Measurements from ENCODE around the gene NMNAT1. TPM values are rescaled to one million over a fixed set of nuclear protein-coding genes. Genes with fewer than 3 reads are reported as not detected.
"Not testable (repeated sequence)": the region's sequence is repeated elsewhere in the genome, so short reads cannot be mapped to it uniquely, and the experiment has no call there.

The NMNAT1 gene
- total and polyA plus RNA-seq, 7 experiments from 2014 or later: 2.7 to 9.5 (median 7.5) TPM

DNA sequence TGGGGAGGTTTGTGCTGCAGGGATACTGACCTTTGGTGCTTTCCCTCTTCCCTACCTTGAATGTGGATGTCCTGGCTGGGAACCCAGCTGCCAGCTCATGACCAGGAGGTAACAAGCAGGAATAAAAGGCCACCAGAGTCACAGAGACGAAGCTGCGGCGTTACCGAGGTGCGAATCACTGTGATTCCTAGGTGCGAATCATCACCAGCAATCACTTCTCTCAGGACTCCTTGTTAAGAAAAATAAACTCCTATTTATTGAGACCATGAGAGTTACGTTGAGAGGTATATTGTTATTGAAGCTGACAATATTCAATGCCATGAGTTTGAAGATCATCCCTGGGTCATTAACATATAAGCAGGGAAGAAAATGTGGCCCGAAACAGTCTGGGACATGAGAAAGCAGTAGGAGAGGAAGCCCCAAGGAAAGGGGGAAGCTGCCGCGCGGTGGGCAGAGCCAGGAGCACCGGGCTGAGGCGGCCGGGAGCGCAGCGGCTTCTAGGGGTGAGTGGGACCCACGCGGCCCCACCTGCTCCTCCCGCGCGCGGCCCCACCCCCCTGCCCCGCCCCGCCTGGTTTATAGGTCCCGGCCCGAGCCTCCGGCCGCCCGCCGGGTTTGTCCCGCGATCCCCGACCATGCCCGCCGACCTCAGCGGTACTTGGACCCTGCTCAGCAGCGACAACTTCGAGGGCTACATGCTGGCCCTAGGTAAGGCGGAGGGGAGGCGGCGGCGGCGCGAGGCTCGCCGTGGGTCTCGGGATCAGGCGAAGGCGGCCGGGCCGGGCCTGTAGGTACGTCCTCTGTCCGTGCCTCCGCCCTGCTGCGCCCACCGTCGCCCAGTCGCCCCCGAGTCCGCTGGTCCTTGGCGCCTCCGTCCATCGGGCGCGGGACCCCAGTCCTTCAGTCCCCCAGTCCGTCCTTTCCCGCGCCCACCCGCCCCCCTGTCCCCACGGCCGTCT is 53.6 kb downstream of the NMNAT1 start, which contains the start of gene RBP7:
TSS of gene RBP7 (plus strand) at position 605 of the 959 bp plus-strand sequence. CDS start at position 636, 31 bp downstream.
- DNase-seq: peak in 6 of 9 donors; percentile 4 to 22 (median 7)
- no peaks in the 10 kb centered on the region for H3K36me3 ChIP-seq (ENCODE audit: control insufficient read depth in 2 of 3, insufficient read depth in 3 of 3, low read length in 3 of 3)
- Mint-ChIP-seq H3K4me1 (peaks cover 4 to 18% (median 10%) of the 10 kb centered on the region in 7 donors), H3K36me3 (peaks cover 0 to 4% (median 3%) of the 10 kb centered on the region in 5 donors), H3K27ac (no peak within 1 kb of the TSS), H3K4me3 (peak within 1 kb of the TSS; percentile 79 to 96 (median 86)), H3K27me3 (peaks cover 29 to 53% (median 37%) of the 10 kb centered on the region in 5 donors), H3K9me3 (peaks cover 0 to 1% (median 0%) of the 10 kb centered on the region in 11 donors)
- ATAC-seq: peak; percentile 50
- ChIA-PET CTCF (no interaction called here), POLR2A (no interaction called here)
- intact Hi-C loops (cut with micrococcal nuclease): no loop called here
- H3K4me1 ChIP-seq (ENCODE audit: control insufficient read depth in 2 of 2, insufficient read depth in 2 of 2, low read length in 2 of 2): no peaks in the 10 kb centered on the region
- no peaks in the 10 kb centered on the region for H3K9me3 ChIP-seq (ENCODE audit: control insufficient read depth in 2 of 3, low read length in 3 of 3)
- no peak within 1 kb of the TSS for H3K4me3 ChIP-seq (ENCODE audit: low read length)
- H3K27me3 ChIP-seq (ENCODE audit: control insufficient read depth in 2 of 2, insufficient read depth in 2 of 2, low read length in 2 of 2): peaks cover 0 to 3% of the 10 kb centered on the region in 2 donors
- H3K27ac ChIP-seq (ENCODE audit: low read depth, low read length): no peak within 1 kb of the TSS

DNA sequence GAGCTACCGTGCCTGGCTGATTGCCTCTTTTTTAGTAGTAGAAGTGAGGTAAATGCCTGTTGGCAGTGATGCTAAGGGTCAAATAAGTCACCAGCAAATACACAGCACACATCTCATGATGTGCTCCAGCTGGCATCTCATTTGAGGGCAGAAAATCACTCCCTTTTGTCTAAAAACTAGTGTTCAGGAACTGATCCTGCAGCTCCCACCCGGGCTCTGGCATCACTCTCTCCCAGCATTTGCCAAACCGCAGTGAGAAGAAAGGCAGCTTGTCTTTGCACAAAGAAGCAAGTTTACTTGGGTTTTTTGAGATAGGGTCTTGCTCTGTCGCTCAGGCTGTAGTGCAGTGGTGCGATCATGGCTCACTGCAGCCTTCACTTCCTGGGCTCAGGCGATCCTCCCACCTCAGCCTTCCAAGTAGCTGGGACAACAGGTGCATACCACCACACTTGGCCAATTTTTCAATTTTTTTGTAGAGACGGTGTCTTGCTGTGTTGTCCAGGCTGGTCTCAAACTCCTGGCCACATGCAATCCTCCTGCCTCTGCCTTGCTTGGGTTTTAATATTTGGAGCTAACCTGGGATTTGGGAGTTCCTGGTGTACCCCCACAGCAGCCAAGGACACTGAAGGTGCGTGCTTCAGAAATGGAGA is 57.9 kb downstream of the NMNAT1 start:
- Mint-ChIP-seq H3K27ac (no peak overlapping the region), H3K27me3 (peaks cover 26 to 39% (median 32%) of the 10 kb centered on the region in 5 donors), H3K4me3 (no peak overlapping the region), H3K4me1 (peaks cover 4 to 18% (median 10%) of the 10 kb centered on the region in 7 donors), H3K36me3 (peaks cover 0 to 4% (median 0%) of the 10 kb centered on the region in 5 donors), H3K9me3 (no peaks in the 10 kb centered on the region)
- no peaks in the 10 kb centered on the region for H3K9me3 ChIP-seq (ENCODE audit: control insufficient read depth in 2 of 3, low read length in 3 of 3)
- no peak for DNase-seq
- ChIA-PET CTCF (no interaction called here), POLR2A (no interaction called here)
- intact Hi-C loops (cut with micrococcal nuclease): no loop called here
- no peak overlapping the region for H3K4me3 ChIP-seq (ENCODE audit: low read length)
- H3K27me3 ChIP-seq (ENCODE audit: control insufficient read depth in 2 of 2, insufficient read depth in 2 of 2, low read length in 2 of 2): peaks cover 0 to 3% of the 10 kb centered on the region in 2 donors
- no peak overlapping the region for H3K27ac ChIP-seq (ENCODE audit: low read depth, low read length)
- no peaks in the 10 kb centered on the region for H3K4me1 ChIP-seq (ENCODE audit: control insufficient read depth in 2 of 2, insufficient read depth in 2 of 2, low read length in 2 of 2)
- no peak for ATAC-seq
- H3K36me3 ChIP-seq (ENCODE audit: control insufficient read depth in 2 of 3, insufficient read depth in 3 of 3, low read length in 3 of 3): no peaks in the 10 kb centered on the region

DNA sequence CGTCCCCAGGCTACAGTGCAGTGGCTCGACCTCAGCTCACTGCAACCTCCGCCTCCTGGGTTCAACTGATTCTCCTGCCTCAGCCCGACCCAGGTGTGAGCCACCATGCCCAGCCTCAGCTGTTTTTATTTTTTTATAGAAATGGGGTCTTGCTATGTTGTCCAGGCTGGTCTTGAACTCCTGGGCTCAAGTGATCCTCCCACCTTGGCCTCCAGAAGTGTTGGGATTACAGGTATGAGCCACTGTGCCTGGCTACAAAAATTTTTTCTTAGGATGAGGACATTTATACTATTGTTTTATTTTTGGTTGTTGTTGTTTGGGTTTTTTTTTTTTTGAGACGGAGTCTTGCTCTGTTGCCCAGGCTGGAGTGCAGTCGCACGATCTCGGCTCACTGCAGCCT is 62.0 kb downstream of the NMNAT1 start:
- H3K27ac Mint-ChIP-seq; H3K4me1 Mint-ChIP-seq; ATAC-seq; H3K4me1 ChIP-seq (ENCODE audit: control insufficient read depth in 2 of 2, insufficient read depth in 2 of 2, low read length in 2 of 2); DNase-seq; H3K4me3 ChIP-seq (ENCODE audit: low read length); CTCF ChIA-PET; H3K36me3 ChIP-seq (ENCODE audit: control insufficient read depth in 2 of 3, insufficient read depth in 3 of 3, low read length in 3 of 3); H3K27me3 ChIP-seq (ENCODE audit: control insufficient read depth in 2 of 2, insufficient read depth in 2 of 2, low read length in 2 of 2); intact Hi-C loops (cut with micrococcal nuclease); H3K4me3 Mint-ChIP-seq; H3K27ac ChIP-seq (ENCODE audit: low read depth, low read length); H3K9me3 ChIP-seq (ENCODE audit: control insufficient read depth in 2 of 3, low read length in 3 of 3); H3K9me3 Mint-ChIP-seq; H3K36me3 Mint-ChIP-seq; POLR2A ChIA-PET: not testable (repeated sequence)
- peaks cover 5 to 14% (median 13%) of the 10 kb centered on the region in 5 donors for H3K27me3 Mint-ChIP-seq

DNA sequence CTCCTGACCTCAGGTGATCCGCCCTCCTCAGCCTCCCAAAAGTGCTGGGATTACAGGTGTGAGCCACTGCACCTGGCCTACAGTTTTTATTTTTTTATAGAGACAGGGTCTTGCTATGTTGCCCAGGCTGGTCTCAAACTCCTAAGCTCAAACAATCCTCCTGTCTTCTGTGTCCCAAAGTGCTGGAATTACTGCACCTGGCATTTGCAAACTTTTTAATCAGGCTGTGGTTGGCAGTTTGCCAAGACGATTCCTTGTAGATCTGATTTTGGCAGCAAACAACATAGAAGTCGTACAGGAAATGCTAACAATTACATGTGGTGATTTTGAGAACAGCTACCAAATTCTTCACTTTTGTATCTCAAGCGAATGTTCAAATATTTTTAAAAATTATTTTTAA is 63.9 kb downstream of the NMNAT1 start:
- Histone ChIP-seq H3K4me3 (ENCODE audit: low read length) (no peak overlapping the region), H3K4me1 (ENCODE audit: control insufficient read depth in 2 of 2, insufficient read depth in 2 of 2, low read length in 2 of 2) (no peaks in the 10 kb centered on the region), H3K36me3 (ENCODE audit: control insufficient read depth in 2 of 3, insufficient read depth in 3 of 3, low read length in 3 of 3) (no peaks in the 10 kb centered on the region), H3K27ac (ENCODE audit: low read depth, low read length) (no peak overlapping the region), H3K27me3 (ENCODE audit: control insufficient read depth in 2 of 2, insufficient read depth in 2 of 2, low read length in 2 of 2) (no peaks in the 10 kb centered on the region), H3K9me3 (ENCODE audit: control insufficient read depth in 2 of 3, low read length in 3 of 3) (no peaks in the 10 kb centered on the region)
- ChIA-PET CTCF (no interaction called here), POLR2A (interaction anchor here (0.6 kb wide), 1 partner anchor 373 kb away, joined by 6 read pairs; no protein-coding TSS in a partner anchor)
- Mint-ChIP-seq H3K27ac (no peak overlapping the region), H3K9me3 (no peaks in the 10 kb centered on the region), H3K4me1 (no peaks in the 10 kb centered on the region), H3K4me3 (no peak overlapping the region), H3K36me3 (no peaks in the 10 kb centered on the region), H3K27me3 (peaks cover 0 to 10% (median 5%) of the 10 kb centered on the region in 5 donors)
- no peak for DNase-seq
- intact Hi-C loops (cut with micrococcal nuclease): no loop called here
- ATAC-seq: no peak

DNA sequence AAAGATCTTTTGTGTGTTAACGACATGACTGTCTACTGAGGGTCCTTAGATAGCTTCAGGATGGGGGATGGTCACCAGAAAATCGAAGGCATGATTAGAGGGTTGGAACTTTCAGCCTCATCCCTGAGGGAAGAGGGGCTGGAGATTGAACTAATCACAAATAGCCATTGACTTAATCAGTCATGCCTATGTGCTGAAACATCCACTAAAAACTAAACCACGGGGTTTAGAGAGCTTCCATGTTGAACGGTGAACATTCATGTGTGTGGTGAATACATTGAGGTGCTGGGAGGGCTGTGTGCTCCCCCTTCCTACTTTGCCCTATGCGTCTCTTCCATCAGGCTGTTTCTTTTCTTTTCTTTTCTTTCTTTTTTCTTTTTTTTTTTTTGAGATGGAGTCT is 70.7 kb downstream of the NMNAT1 start:
- Histone ChIP-seq H3K4me3 (ENCODE audit: low read length) (no peak overlapping the region), H3K27me3 (ENCODE audit: control insufficient read depth in 2 of 2, insufficient read depth in 2 of 2, low read length in 2 of 2) (no peaks in the 10 kb centered on the region), H3K36me3 (ENCODE audit: control insufficient read depth in 2 of 3, insufficient read depth in 3 of 3, low read length in 3 of 3) (no peaks in the 10 kb centered on the region), H3K4me1 (ENCODE audit: control insufficient read depth in 2 of 2, insufficient read depth in 2 of 2, low read length in 2 of 2) (no peaks in the 10 kb centered on the region), H3K9me3 (ENCODE audit: control insufficient read depth in 2 of 3, low read length in 3 of 3) (no peaks in the 10 kb centered on the region), H3K27ac (ENCODE audit: low read depth, low read length) (no peak overlapping the region)
- POLR2A ChIA-PET: no interaction called here
- Mint-ChIP-seq H3K27me3 (peaks cover 0 to 3% (median 0%) of the 10 kb centered on the region in 5 donors), H3K4me3 (no peak overlapping the region), H3K36me3 (no peaks in the 10 kb centered on the region), H3K27ac (no peak overlapping the region), H3K9me3 (no peaks in the 10 kb centered on the region), H3K4me1 (peaks cover 0 to 6% (median 0%) of the 10 kb centered on the region in 7 donors)
- no peak for DNase-seq
- intact Hi-C loops (cut with micrococcal nuclease): no loop called here
- CTCF ChIA-PET: no interaction called here
- no peak for ATAC-seq

DNA sequence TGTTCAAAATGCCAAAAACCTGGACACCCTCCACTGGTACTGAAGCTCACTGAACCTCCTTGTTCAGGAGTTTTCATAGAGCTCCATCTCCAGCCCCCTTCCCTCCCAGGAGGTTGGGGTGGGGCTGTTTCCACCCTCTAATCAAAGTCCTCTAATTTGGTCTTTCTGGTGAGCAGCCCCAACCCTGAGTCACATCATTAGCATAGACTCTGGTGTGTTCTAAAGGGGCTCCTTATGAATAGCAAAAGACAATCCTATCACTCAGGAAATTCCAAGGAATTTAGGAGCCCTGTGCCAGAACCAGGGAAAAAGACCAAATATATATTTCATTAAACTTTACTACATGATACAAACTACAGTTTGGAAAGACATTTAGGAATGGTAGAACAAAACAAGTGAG is 76.3 kb downstream of the NMNAT1 start:
- ATAC-seq: no peak
- Mint-ChIP-seq H3K9me3 (no peaks in the 10 kb centered on the region), H3K27ac (no peak overlapping the region), H3K27me3 (no peaks in the 10 kb centered on the region), H3K4me3 (no peak overlapping the region), H3K36me3 (no peaks in the 10 kb centered on the region), H3K4me1 (peaks cover 0 to 7% (median 0%) of the 10 kb centered on the region in 7 donors)
- POLR2A ChIA-PET: no interaction called here
- Histone ChIP-seq H3K36me3 (ENCODE audit: control insufficient read depth in 2 of 3, insufficient read depth in 3 of 3, low read length in 3 of 3) (no peaks in the 10 kb centered on the region), H3K9me3 (ENCODE audit: control insufficient read depth in 2 of 3, low read length in 3 of 3) (no peaks in the 10 kb centered on the region), H3K4me3 (ENCODE audit: low read length) (no peak overlapping the region), H3K27me3 (ENCODE audit: control insufficient read depth in 2 of 2, insufficient read depth in 2 of 2, low read length in 2 of 2) (no peaks in the 10 kb centered on the region), H3K4me1 (ENCODE audit: control insufficient read depth in 2 of 2, insufficient read depth in 2 of 2, low read length in 2 of 2) (no peaks in the 10 kb centered on the region), H3K27ac (ENCODE audit: low read depth, low read length) (no peak overlapping the region)
- no peak for DNase-seq
- CTCF ChIA-PET: no interaction called here
- intact Hi-C loops (cut with micrococcal nuclease): no loop called here
